ENCODE data around the gene YY1.

YY1 gene

DNA sequence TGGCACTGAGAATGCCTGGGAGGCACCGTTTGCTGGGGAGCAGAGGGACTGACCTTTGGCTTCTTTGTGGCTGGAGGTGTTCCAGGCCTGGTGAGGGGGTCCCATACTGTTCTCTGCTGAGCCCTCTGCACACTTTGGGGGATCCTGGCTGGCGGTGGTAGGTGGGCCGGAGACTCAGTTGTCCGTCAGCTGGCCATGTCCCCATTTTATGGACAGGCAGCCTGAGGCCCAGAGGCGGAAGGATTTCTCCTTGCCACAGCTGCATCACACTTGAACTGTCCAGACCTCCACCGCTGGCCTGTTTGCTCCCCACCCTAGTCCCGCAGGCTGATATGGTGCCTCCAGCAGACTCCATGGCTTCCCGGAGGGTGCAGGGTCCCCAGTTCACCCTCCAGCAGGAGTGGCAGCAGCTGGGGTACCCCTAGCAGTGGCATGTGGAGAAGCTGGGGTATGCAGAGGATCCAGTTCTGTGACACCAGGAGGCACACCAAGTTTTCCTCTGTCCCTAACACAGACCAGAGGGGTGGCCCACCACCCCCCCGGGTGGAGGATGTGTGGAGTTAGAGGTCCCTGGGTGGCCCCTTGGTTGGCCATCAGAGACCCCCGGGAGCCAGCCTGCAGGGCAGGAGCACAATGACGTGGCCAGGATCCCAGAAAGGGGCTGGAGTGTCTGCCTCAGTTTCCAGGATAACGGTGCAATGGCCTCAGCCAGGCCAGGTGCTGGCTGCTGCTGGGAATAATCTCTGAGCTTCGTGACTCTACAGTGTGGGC, 52.5 kb downstream of the YY1 start:
- no peak overlapping the region for H3K4me3 ChIP-seq (ENCODE audit: low read depth, low read length)
- TF ChIP-seq, protein P1, sequence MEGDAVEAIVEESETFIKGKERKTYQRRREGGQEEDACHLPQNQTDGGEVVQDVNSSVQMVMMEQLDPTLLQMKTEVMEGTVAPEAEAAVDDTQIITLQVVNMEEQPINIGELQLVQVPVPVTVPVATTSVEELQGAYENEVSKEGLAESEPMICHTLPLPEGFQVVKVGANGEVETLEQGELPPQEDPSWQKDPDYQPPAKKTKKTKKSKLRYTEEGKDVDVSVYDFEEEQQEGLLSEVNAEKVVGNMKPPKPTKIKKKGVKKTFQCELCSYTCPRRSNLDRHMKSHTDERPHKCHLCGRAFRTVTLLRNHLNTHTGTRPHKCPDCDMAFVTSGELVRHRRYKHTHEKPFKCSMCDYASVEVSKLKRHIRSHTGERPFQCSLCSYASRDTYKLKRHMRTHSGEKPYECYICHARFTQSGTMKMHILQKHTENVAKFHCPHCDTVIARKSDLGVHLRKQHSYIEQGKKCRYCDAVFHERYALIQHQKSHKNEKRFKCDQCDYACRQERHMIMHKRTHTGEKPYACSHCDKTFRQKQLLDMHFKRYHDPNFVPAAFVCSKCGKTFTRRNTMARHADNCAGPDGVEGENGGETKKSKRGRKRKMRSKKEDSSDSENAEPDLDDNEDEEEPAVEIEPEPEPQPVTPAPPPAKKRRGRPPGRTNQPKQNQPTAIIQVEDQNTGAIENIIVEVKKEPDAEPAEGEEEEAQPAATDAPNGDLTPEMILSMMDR (IDR thresholded peaks at IDR 0.05; ENCODE audit: borderline replicate concordance, insufficient read depth, low read depth, low read length) = no peak

DNA sequence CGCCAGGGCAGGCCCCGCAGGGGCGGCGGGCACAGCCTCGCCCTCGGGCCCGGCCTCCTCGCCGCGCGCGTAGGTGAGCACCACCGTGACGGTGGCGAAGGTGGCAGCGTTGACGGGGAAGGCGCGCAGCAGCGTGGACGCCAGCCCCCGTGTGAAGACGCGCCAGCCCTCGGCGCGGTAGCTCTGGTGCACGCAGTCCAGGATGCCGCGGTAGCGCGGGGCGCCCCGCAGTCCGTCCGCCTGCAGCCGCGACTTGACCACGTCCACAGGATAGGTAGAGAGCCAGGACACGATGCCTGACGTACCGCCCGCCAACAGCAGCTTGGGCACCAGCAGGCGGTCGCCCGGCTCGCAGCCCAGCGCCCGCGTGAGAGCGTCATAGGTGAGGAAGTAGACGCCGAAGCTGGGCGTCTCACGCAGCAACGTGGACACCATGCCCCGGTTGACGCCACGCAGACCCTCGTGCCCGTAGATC, 53.4 kb downstream of the YY1 start:
- TF ChIP-seq, protein P1 (IDR thresholded peaks at IDR 0.05; ENCODE audit: borderline replicate concordance, insufficient read depth, low read depth, low read length) = no peak
- H3K4me3 ChIP-seq (ENCODE audit: low read depth, low read length) = no peak overlapping the region

DNA sequence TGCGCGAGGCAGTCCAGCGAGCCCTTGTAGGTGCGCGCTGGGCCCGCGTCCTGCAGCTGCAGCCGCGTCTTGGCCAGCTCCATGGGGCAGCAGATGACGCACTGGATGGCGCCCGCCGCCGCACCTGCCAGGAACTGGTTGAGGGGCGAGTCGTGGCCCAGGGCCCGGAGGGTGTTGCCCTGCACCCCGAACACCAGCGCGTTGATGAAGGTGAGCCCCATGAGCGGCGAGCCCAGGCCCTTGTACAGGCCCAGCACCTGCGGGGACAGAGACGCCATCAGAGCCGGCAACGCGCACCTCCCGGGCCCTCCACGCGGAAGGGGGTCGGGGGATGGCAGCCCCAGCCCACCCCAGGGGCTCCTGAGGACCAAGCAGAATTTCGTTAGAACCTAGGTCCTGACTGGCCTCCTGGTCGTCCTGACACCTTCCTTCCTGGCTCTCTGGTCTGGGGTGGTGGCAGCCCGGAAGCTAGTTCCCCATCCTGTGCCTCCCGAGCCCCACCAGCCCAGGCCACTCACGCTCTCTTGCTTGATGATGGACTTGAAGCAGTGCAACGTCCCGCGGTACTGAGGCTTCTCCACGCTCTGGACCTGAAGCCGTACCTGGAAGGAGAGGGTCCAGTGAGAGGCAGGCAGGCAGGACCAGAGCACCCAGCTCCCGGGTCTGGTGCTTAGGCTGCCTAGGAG, 54.0 kb downstream of the YY1 start:
- TF ChIP-seq, protein P1 (IDR thresholded peaks at IDR 0.05; ENCODE audit: borderline replicate concordance, insufficient read depth, low read depth, low read length) = no peak
- H3K4me3 ChIP-seq (ENCODE audit: low read depth, low read length) = no peak overlapping the region

DNA sequence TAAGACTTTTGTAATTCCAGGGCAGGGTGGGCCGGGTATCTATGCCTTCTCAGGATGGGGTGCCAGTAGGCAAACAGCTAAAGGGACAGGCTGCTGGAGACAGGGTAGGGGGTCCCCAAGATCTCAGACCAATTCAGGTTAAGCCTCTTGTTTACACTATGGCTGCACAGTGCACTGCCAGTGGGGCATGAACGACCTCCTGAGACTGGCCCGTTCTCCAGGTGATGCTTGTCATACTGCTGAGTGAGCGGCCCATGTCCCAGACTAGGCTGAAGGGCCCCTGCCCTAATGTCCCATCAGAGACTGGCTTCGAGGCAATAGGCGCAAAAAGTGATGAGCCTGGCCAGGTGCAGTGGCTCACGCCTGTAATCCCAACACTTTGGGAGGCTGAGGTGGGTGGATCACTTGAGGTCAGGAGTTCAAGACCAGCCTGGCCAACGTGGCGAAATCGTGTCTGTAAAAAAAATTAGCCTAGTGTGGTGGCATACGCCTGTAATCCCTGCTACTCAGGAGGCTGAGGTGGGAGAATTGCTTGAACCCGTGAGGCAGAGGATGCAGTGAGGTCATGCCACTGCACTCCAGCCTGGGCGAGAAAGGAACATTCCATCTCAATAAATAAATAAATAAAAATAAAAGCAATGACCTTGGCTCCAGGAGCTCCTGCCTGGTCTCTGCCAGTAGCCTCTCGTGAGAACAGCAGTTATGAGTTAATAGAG, 54.7 kb downstream of the YY1 start:
- TF ChIP-seq, protein P1 (IDR thresholded peaks at IDR 0.05; ENCODE audit: borderline replicate concordance, insufficient read depth, low read depth, low read length) = no peak
- H3K4me3 ChIP-seq (ENCODE audit: low read depth, low read length) = no peak overlapping the region

DNA sequence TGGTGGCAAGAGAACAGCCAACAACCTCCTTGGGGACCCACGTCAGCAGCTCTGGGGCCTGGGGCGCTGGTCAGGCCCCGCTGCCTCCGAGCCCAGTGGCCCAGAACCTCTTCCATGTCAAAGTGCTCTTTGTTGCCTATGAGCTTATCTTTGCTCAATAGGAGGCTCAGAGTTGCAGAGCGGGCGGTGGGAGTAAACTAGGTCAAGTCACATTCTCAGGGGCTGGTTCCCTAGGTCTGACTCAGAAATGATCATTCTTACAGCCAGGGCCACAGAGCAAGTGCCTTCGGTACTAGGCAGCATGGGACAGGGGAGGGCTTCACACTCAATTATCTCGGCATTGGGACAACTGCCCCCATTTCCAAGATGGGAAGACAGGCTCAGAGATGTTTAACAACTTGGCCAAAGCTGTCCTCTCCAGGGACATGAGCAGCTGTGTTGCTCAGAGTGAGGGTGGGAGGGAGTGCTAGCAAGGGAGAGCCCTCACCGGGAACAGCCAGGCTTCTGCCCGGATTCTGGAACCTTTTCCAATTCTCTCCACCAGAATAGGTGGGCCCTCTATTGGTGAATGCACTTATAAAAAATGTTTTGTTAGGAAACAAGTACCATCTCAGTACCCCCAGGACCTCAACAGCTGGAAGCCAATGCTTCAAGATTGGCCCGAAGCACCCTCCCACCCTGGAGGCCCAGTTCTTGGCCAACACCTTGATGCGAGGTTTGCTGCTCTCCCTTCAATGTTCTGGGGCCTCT, 55.4 kb downstream of the YY1 start:
- no peak overlapping the region for H3K4me3 ChIP-seq (ENCODE audit: low read depth, low read length)
- TF ChIP-seq, protein P1 (IDR thresholded peaks at IDR 0.05; ENCODE audit: borderline replicate concordance, insufficient read depth, low read depth, low read length) = no peak

DNA sequence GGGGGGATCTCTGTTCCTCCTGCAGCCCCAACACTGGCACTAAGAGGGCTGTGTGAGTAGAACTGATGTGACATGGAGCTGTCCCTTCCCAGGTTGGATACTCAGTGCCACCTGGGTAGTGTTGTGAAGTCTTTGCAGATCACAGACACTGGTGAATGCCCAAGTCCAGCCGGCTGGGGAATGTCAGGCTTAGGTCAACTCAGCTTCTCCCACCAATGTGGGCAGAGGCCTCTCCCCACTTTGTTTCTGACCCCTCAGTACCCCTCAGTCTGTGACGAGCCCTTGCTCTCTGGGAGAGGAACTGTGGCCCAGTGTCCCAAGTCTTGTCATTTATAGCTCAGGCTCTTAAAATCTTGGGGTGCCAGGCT, 56.0 kb downstream of the YY1 start:
- H3K4me3 ChIP-seq (ENCODE audit: low read depth, low read length) = no peak overlapping the region
- TF ChIP-seq, protein P1 (IDR thresholded peaks at IDR 0.05; ENCODE audit: borderline replicate concordance, insufficient read depth, low read depth, low read length) = no peak

All from GM12875 (cell line).